Stimulated activated CD8-positive, alpha-beta memory T cell treated with anti-CD3 and anti-CD28 coated beads, Interleukin-4, amount 100 ng/mL, for 1 hour (primary cell): Measurements from ENCODE around the gene NNMT.

Experiments
- DNase-seq, 2 donors: peaks; one replicate each; pipeline ENCODE4 v3.0.0-alpha.2; 2020; ENCODE audit warnings: low read depth in 2 of 2, low spot score in 1 of 2

The NNMT gene

GRCh38 chr11:114343493-114343892 lies 47.3 kb downstream of the NNMT start:
- no peak for DNase-seq

GRCh38 chr11:114344494-114344893 lies 48.3 kb downstream of the NNMT start:
- DNase-seq: no peak

GRCh38 chr11:114345575-114346222 lies 49.5 kb downstream of the NNMT start:
- no peak for DNase-seq

DNA sequence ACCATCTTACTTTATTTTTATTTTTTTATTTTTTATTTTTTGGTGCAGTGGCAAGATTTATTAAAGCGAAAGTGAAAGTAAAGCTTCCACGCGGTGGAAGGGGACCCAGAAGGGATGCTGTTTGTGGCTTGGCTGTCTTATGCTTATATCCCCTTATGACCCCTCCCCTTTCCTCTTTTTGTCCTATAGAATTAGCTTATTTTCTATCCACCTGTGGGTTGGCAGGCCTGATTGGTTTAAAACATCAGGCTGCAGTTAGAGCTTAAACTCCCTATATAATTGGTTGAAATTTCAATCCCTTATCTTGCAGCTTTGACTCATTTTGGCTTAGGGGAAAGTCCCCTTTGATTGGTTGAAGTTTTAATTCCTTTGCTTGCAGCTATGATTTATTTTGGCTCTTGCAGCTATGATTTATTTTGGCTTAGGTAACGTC lies 50.5 kb downstream of the NNMT start:
- DNase-seq: no peak

- DNase-seq: no peak
Measured at GRCh38 chr11:114348200-114349191, 52.3 kb downstream of the NNMT start.

GRCh38 chr11:114350022-114350421 lies 53.8 kb downstream of the NNMT start:
- no peak for DNase-seq

- no peak for DNase-seq
Measured at GRCh38 chr11:114353443-114353842, 57.2 kb downstream of the NNMT start.

GRCh38 chr11:114354076-114354475 lies 57.9 kb downstream of the NNMT start:
- no peak for DNase-seq

DNA sequence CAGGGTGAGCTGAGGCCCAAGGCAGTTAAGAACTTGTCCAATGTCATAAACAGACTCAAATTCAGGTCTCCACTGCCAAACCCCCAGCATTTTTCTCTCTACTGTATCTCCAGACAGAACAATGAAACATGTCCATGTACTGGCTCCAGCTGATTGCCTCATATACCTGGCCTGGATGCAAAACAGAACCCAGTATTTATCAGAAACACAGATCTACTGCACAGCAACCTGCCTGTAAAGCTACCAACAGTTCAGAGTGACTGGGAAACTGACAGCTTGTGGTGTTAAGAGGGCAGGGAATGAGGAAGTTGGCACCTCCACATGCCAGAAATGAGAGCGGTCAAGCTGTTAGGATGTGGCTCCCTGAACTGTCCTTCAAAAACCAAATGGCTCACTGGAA lies 62.5 kb downstream of the NNMT start:
- no peak for DNase-seq

- DNase-seq: no peak
Measured at GRCh38 chr11:114359342-114359741, 63.1 kb downstream of the NNMT start.

- no peak for DNase-seq
Measured at GRCh38 chr11:114362326-114362725, 66.1 kb downstream of the NNMT start.

GRCh38 chr11:114362958-114363357 lies 66.8 kb downstream of the NNMT start:
- no peak for DNase-seq
